OCI-LY7 (cell line): ENCODE results near the gene SHISA2. TPM values are rescaled to one million over a fixed set of nuclear protein-coding genes. Genes with fewer than 3 reads are reported as not detected.

Source experiments
- BruUV-seq: library from RNA; stranded (reverse); fragments of 400-500 nt; replicated peaks from 2 replicates; lab custom pipeline; 2021; lab: Mats Ljungman, UMichigan
- CTCF ChIA-PET: fragments of 300-600 bp; sonication (Branson Sonifier 250); formaldehyde crosslinking; loops from one replicate; lab custom pipeline; 2022; ENCODE audit warnings: antibody characterized with exemption; ENCODE audit not compliant: unreplicated experiment; lab: Charles Lee
- POLR2A ChIA-PET: fragments of 300-600 bp; sonication (Branson Sonifier 250); formaldehyde crosslinking; loops from one replicate; lab custom pipeline; 2022; ENCODE audit warnings: antibody characterized with exemption; lab: Charles Lee
- DNase-seq: peaks from one replicate; pipeline ENCODE4 v3.0.0-alpha.2; 2015; ENCODE audit warnings: low spot score
- H2AFZ ChIP-seq: fragments of 200-600 bp; sonication (generic), shearing (Covaris generic); 2 replicates; pipeline ENCODE4 v1.6.1; 2014; ENCODE audit warnings: mild to moderate bottlenecking, antibody characterized with exemption, low read length, moderate library complexity
- H3K27ac ChIP-seq: fragments of 200-600 bp; sonication (generic); 2 replicates; pipeline ENCODE4 v1.5.1; 2014; ENCODE audit warnings: mixed run types, low read depth, mild to moderate bottlenecking, moderate library complexity, low read length, inconsistent platforms; ENCODE audit not compliant: poor library complexity, severe bottlenecking
- H3K36me3 ChIP-seq: fragments of 200-600 bp; sonication (generic); 2 replicates; pipeline ENCODE4 v1.6.1; 2014; ENCODE audit warnings: mild to moderate bottlenecking, antibody characterized with exemption, low read length, moderate library complexity, mixed read lengths; ENCODE audit not compliant: insufficient read depth
- H3K4me1 ChIP-seq: fragments of 200-600 bp; sonication (generic); 2 replicates; pipeline ENCODE4 v1.5.1; 2014; ENCODE audit warnings: mild to moderate bottlenecking, low read length; ENCODE audit not compliant: insufficient read depth, poor library complexity, severe bottlenecking
- H3K4me2 ChIP-seq: fragments of 200-600 bp; sonication (generic); 2 replicates; pipeline ENCODE4 v1.6.1; 2014; ENCODE audit warnings: mild to moderate bottlenecking, low read length
- H3K4me3 ChIP-seq: fragments of 200-600 bp; sonication (generic); 2 replicates; pipeline ENCODE4 v1.5.1; 2014; ENCODE audit warnings: mild to moderate bottlenecking, low read depth, low read length; ENCODE audit not compliant: poor library complexity, severe bottlenecking
- H3K79me2 ChIP-seq: fragments of 200-600 bp; sonication (generic); 2 replicates; pipeline ENCODE4 v1.6.1; 2016; ENCODE audit warnings: low read depth, mild to moderate bottlenecking, low read length, moderate library complexity, mixed read lengths; ENCODE audit not compliant: insufficient read depth
- H3K9me2 ChIP-seq: fragments of 200-600 bp; sonication (generic); 2 replicates; pipeline ENCODE4 v1.6.1; 2016; ENCODE audit warnings: mild to moderate bottlenecking, low read length, mixed read lengths; ENCODE audit not compliant: insufficient read depth
- H3K9me3 ChIP-seq: fragments of 200-600 bp; sonication (generic); 2 replicates; pipeline ENCODE4 v1.6.1; 2014; ENCODE audit warnings: mild to moderate bottlenecking, mixed run types, low read length, mixed read lengths
- H4K20me1 ChIP-seq: fragments of 200-600 bp; sonication (generic); 2 replicates; pipeline ENCODE4 v1.6.1; 2014; ENCODE audit warnings: mild to moderate bottlenecking, antibody characterized with exemption, low read length, moderate library complexity, mixed read lengths; ENCODE audit not compliant: insufficient read depth
- CTCF ChIP-seq: fragments of 200-600 bp; sonication (generic); conservative IDR thresholded peaks from 2 replicates; pipeline ENCODE4 v1.5.1; 2014; ENCODE audit warnings: mild to moderate bottlenecking, antibody characterized with exemption, low read length, moderate library complexity, mixed read lengths
- EZH2phosphoT487 ChIP-seq: fragments of 200-600 bp; sonication (generic); IDR thresholded peaks from 2 replicates; pipeline ENCODE4 v1.6.1; 2018; ENCODE audit warnings: low read depth, borderline replicate concordance, mild to moderate bottlenecking, mixed run types, antibody characterized with exemption, low read length, moderate library complexity, mixed read lengths
- intact Hi-C: fragments of 100-400 bp; cut with micrococcal nuclease; formaldehyde crosslinking; loops from one replicate; pipeline ENCODE4 v1.10.0; 2022; ENCODE audit not compliant: unreplicated experiment
- total RNA-seq, 2 experiments: library from RNA; depleted of rRNA in 1 of 2; stranded (reverse); fragments of >200 nt in 1 of 2; shearing (Covaris generic) in 1 of 2; gene quantifications; 2 replicates each; pipeline ENCODE4 v1.2.3, GENCODE V29; 2014 to 2022

The SHISA2 gene
- total RNA-seq, 2 experiments from 2014 or later, result not detected

- H3K9me3 ChIP-seq, result no peaks in the 10 kb centered on the region
- no peaks in the 10 kb centered on the region for H3K4me1 ChIP-seq
- no peaks in the 10 kb centered on the region for H3K36me3 ChIP-seq
- no peaks in the 10 kb centered on the region for H3K9me2 ChIP-seq
- H3K4me3 ChIP-seq, result no peak overlapping the region
- H4K20me1 ChIP-seq, result no peaks in the 10 kb centered on the region
- no peak overlapping the region for H3K27ac ChIP-seq
- CTCF ChIA-PET, result no interaction called here
- no peak for DNase-seq
- TF ChIP-seq EZH2phosphoT487 (no peak), CTCF (no peak)
- H3K79me2 ChIP-seq, result no peaks in the 10 kb centered on the region
- BruUV-seq, result no TSS peak
- no peak overlapping the region for H3K4me2 ChIP-seq
- H2AFZ ChIP-seq, result no peak overlapping the region
- POLR2A ChIA-PET, result no interaction called here
- intact Hi-C loops, result no loop called here
Observed at GRCh38 chr13:26058704-26059103, 6.9 kb upstream of the SHISA2 start.

- H4K20me1 ChIP-seq, result no peaks in the 10 kb centered on the region
- CTCF ChIA-PET, result no interaction called here
- TF ChIP-seq CTCF (no peak), EZH2phosphoT487 (no peak)
- POLR2A ChIA-PET, result no interaction called here
- H3K27ac ChIP-seq, result no peak overlapping the region
- no peaks in the 10 kb centered on the region for H3K79me2 ChIP-seq
- H3K4me2 ChIP-seq, result no peak overlapping the region
- H3K4me3 ChIP-seq, result no peak overlapping the region
- no TSS peak for BruUV-seq
- DNase-seq, result no peak
- H3K9me3 ChIP-seq, result no peaks in the 10 kb centered on the region
- no peaks in the 10 kb centered on the region for H3K4me1 ChIP-seq
- no peaks in the 10 kb centered on the region for H3K36me3 ChIP-seq
- H3K9me2 ChIP-seq, result no peaks in the 10 kb centered on the region
- H2AFZ ChIP-seq, result no peak overlapping the region
- intact Hi-C loops, result no loop called here
Observed at GRCh38 chr13:26054896-26055295, 3.1 kb upstream of the SHISA2 start.

GRCh38 chr13:26053418-26053980 is 1.7 kb upstream of the SHISA2 start:
- Histone ChIP-seq H3K9me2 (no peaks in the 10 kb centered on the region), H3K4me3 (no peak overlapping the region), H2AFZ (no peak overlapping the region), H3K27ac (no peak overlapping the region), H3K9me3 (no peaks in the 10 kb centered on the region), H3K36me3 (no peaks in the 10 kb centered on the region), H3K4me1 (no peaks in the 10 kb centered on the region), H4K20me1 (no peaks in the 10 kb centered on the region), H3K79me2 (no peaks in the 10 kb centered on the region), H3K4me2 (no peak overlapping the region)
- no TSS peak for BruUV-seq
- POLR2A ChIA-PET, result no interaction called here
- CTCF ChIA-PET, result no interaction called here
- DNase-seq, result no peak
- intact Hi-C loops, result no loop called here
- TF ChIP-seq EZH2phosphoT487, result no peak
- TF ChIP-seq CTCF, result no peak
